Adipose tissue (tissue), 3 donors: Measurements from ENCODE around the gene KATNB1. TPM values are rescaled to one million over a fixed set of nuclear protein-coding genes. Genes with fewer than 3 reads are reported as not detected.

Experiments used
- H3K27ac ChIP-seq: one replicate; pipeline ENCODE4 v1.5.1; 2013; ENCODE audit warnings: low read depth, low read length
- WGBS, 3 donors: extraction: QIAGEN DNeasy Blood & Tissue Kit; methylation state at CpG; one replicate each; pipeline ENCODE4 v1.1.7; 2013; 5-methylcytosine and 5-hydroxymethylcytosine counted together
- polyA plus RNA-seq, 3 donors: library from polyadenylated mRNA; stranded (reverse); fragments of 200-250 nt; gene quantifications; one replicate each; pipeline ENCODE4 v1.2.3, GENCODE V29; 2013
- donor health status: healthy with polysubstance abuse.
- donor health status: Bipolar disorder and iron deficiency.
- donor health status: healthy.

Gene KATNB1
- polyA plus RNA-seq, 3 donors = 11.4 to 16.5 (median 15.0) TPM

DNA sequence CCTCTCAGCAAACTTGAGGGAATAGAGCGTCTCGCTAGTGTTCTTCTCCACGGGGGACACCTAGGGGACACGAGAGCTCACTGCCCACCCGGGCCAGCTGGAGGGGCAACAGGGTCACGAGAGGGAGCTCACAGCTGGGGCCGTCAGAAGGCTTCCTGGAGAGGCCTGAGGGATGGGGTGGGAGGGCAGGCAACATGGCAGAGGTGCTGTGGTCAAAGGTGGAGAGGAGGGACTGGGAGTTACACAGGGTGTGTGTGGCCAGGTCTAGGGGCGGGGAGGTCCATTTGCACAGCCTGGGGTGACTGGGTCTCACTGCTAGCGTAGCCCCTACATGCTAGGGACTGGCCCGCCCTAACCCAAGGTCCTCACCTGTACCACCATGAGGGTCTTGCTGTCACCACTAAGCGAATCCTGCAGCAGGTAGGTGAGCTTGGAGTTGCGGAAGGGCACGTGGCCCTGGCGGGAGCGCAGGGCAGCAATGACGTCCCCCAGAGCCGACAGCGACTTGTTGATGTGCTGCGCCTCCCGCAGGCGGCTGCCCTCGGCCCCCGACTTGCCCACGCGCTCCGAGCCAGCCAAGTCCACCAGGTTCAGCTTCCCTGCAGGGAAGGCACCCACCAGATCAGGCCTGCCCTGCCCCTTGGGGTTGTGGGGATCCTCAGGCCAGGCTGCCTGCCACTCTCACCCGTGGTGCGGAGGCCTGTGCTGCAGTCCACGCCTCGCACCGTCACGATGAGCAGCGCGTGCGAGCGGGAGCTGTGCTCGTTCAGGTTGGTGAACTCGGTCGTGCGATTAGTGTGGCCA is 25.0 kb downstream of the KATNB1 start:
- no peak overlapping the region for H3K27ac ChIP-seq
- 89 to 93% (median 91%) methylated on average over 39 to 40 of the region's 40 CpGs for WGBS, 3 donors

DNA sequence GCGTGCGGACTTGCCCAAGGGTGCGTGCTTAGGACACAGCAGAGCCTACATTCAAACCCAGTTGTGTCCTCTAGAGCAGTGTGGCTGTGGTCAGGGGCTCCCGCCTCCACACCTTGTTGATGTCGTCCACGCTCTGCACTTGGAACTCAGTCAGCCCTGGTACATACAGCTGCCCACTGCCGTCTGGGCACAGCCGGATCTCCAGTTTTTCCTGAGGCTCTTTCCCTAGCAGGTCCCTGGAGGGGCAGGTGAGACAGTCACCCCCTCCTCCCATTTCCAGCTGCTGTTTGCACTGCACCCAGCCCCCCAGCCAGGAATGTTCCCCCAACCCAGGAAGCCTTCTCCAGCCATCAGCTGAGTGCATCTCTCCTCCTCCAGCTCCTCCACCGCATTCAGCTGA is 25.7 kb downstream of the KATNB1 start:
- 80 to 85% (median 81%) methylated on average over 9 of the region's 9 CpGs for WGBS, 3 donors
- H3K27ac ChIP-seq = no peak overlapping the region

GRCh38 chr16:57761957-57762356 is 26.4 kb downstream of the KATNB1 start:
- no peak overlapping the region for H3K27ac ChIP-seq
- WGBS, 3 donors = 92 to 94% (median 94%) methylated on average over 12 of the region's 12 CpGs

DNA sequence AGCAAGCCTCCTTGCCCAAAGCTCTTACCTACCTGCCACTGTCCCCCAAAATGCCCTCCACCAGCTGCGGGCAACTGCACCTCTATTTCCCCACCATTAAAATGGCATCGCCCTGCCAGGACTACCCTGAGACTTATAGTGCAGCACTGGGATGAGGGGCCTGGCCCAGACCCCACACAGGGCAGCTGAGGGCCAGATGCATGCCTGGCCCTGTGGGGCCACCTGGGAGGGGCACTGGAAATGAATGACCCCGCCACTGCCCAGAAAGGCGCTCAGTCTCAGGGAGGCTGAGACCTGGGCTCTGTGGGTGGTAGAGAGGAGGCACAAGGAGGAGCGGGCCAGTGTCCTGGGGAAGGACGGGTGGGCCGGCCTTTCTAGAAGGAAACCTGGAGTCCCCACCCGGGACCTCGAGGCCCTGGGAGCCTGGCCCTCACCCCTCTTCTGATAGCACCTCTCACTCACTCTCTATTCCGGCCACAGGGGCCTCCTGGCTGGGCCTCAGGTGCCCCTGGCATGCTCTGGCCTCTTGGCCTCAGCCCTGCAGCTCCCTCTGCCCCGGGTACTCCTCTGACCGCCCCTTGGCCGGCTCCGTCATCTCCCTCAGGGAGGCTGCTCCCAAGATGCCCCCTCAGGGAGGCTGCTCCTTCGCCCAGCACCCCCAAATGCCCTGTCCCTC is 26.9 kb downstream of the KATNB1 start:
- WGBS, 3 donors = 75 to 89% (median 79%) methylated on average over 15 of the region's 15 CpGs

DNA sequence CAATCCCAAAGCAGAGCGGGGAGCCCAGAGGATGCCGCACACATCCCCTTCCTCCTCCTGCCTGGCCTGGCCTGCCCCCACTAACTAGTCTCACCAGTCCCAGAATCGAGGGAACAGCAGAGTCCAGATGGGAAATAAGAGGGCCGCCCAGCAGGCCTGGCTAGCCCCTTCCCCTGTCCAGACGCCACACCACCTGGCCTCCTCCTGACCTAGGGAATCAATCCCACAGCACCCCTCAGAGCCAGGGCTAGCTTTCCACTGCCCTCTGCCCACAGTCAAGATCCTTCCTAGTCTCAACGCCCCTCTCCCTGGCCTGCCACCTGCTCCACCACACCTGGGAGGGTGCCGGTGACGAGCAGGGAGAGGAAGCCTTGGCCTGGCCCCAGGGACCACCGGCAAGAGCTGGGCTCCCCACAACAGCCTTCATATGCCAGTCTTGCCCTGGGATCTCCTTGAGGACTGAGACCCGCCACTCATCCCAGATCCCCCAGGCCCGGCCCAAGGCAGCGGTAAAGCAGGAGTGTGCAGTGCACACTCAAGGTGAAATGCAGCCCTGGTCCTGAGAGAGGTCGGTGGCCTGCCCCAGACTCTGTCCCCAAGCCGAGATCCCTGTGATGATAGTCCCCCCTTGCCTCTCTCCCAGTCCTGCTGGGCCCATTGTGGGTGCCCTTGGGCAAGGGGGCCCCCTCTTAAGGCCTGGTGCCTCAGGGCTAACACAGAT is 27.9 kb downstream of the KATNB1 start:
- no peak overlapping the region for H3K27ac ChIP-seq
- 85 to 95% (median 90%) methylated on average over 13 to 14 of the region's 14 CpGs for WGBS, 3 donors

More for the DNA sequence above, 26.9 kb downstream of the KATNB1 start:
- H3K27ac ChIP-seq = no peak overlapping the region

GRCh38 chr16:57764006-57764340 is 28.4 kb downstream of the KATNB1 start:
- WGBS, 3 donors = 94% methylated on average over 8 to 9 of the region's 9 CpGs
- H3K27ac ChIP-seq = no peak overlapping the region

DNA sequence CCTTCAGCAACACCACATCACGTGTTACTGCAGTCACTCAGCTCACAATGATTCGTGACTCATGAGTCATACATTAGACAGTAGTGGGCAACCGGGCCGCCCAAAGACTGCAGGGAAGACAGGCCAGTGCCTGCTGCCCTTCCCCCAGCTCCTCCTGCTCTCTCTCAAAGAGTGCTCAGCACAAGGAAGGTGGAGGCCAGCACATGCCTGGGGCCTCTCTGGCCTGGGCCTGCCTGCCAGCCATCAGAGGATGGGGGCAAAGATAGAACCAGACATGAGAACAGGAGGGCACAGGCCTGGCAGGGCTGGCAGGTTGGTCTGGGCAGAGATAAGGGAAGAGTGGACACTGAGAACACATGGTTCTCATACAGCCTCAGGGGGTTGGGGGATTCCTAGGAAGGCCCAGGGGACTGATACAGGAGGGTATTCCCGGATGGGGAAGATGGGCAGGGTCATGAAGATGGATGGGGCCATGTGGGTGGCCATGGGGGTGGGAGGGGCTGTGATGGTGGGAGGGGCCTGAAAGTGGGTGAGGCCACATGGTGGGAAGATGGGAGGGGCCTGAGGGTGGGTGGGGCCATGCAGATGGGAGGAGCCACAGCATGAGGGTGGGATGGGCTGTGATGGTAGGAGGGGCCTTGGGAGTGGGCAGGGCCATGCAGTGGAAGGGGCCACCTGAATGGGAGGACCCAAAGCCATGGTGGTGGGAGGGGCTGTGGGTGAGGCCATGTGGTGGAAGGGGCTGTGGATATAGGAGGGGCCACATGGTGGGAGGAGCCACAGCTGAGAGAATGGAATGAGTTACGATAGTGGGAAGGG is 29.0 kb downstream of the KATNB1 start:
- whole genome bisulfite sequencing, 3 donors = 70 to 76% (median 70%) methylated on average over 6 of the region's 6 CpGs
- H3K27ac ChIP-seq = no peak overlapping the region

DNA sequence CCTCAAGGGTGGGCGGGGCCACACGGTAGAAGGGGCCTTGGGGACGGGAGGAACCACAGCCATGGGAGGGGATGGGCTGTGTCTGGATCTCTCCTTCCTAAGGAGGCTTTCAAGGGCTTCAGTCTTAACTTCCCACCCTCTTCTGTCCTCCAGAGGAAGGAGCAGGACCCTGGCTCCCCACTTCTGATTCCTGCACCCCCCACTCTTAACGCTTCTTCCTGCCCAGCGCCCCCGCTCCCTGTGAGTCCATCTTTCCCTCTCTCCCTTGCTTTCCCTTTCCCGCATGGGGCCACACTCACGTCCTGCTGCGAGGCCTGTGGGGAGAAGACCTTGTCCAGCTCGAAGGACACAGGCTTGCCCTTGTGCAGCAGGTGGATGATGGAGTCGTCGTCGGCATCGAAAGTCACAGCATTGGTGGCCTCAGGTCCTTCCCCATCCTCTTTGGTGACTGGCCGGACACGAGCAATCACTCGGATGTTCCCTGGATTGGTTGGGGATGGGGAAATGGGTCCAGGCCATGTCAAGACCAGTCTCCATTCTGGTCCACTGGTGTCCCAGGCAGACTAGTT is 29.7 kb downstream of the KATNB1 start:
- 91 to 95% (median 94%) methylated on average over 15 to 17 of the region's 17 CpGs for WGBS, 3 donors
- no peak overlapping the region for H3K27ac ChIP-seq

DNA sequence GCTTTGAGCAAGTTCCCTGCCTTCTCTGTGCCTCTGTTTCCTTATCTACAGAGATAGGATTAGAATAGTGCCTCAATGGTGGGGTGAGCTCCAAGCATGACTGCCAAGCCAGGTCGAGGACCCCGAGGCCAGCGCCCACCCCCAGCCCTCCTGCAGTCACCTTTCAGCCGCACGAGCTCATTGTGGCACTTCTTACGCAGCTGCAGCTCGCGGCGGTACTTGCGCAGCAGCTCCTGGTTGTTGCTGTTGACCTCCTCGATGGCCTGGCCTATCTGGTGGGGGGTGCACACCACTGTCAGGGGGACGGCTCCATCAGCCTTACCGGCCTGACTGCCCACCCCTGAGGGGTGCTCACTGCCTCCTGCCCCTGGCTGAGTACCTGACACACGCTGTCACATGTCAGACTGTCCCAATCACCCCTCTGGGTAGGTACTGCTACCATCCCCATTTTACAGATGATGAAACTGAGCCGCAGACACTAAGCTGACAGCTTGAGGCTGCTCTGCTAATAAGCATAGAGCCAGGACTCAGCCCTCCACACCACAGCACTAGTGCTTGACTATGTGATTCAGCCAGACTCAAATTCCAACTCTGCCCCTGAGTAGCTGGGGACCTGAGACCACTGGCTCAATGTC is 31.3 kb downstream of the KATNB1 start:
- WGBS, 3 donors = 92 to 94% (median 93%) methylated on average over 11 to 15 of the region's 15 CpGs
- H3K27ac ChIP-seq = no peak overlapping the region

DNA sequence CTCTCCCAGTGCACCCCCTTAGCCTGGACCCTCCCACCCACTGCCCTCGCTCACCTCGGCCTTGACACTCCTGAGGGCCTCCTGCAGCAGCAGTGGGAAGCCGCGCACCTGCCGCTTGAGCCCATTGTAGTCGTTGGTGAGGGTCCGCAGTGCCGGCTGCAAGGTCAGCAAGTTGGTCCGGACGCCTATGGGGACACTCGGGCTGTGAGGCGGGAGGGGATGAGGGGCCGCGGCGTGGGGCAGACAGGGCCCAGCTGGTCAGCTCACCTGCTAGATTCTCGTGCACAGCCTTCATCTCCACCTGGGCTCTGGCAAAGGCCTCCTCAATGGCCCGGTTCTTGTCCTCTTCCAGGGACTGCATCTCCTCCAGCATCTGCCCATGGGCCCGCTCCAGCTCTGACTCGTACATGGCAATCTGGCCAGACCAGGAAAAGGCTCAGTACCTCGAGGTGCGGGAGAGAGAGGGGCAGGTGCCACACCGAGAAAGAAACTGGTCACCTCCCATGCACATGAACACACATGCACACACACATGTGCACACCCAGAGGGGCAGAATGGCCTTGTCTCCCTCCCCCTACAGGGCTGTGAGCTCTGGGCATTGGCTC is 34.1 kb downstream of the KATNB1 start:
- no peak overlapping the region for H3K27ac ChIP-seq
- 75 to 95% (median 95%) methylated on average over 21 to 22 of the region's 22 CpGs for WGBS, 3 donors

DNA sequence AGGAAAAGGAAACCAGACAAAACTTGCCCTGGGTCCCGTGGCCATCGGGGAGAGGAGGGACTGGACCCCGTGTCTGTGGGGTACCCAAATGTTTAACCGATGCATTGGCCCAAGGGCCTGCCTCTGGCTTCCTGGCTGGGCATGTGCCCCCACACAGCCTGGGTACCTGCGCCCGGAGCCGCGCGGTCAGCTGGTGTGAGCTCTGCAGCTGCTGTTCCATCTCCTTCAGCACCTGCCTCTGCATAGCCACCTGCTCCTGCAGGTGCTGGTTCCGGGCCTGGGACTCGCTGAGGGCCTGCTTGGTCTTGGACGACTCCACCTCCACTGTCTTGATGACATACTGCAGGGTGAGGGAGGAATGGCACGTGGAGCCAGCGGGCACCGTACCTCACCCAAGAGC is 34.8 kb downstream of the KATNB1 start:
- WGBS, 3 donors = 84 to 96% (median 94%) methylated on average over 15 of the region's 15 CpGs
- no peak overlapping the region for H3K27ac ChIP-seq

- H3K27ac ChIP-seq = no peak overlapping the region
- WGBS, 3 donors = 87 to 94% (median 94%) methylated on average over 25 to 26 of the region's 26 CpGs
These were observed 35.7 kb downstream of the KATNB1 start for GRCh38 chr16:57771141-57771785.

- WGBS, 3 donors = 56 to 85% (median 78%) methylated on average over 11 of the region's 11 CpGs
These were observed 37.4 kb downstream of the KATNB1 start for GRCh38 chr16:57773019-57773418.

DNA sequence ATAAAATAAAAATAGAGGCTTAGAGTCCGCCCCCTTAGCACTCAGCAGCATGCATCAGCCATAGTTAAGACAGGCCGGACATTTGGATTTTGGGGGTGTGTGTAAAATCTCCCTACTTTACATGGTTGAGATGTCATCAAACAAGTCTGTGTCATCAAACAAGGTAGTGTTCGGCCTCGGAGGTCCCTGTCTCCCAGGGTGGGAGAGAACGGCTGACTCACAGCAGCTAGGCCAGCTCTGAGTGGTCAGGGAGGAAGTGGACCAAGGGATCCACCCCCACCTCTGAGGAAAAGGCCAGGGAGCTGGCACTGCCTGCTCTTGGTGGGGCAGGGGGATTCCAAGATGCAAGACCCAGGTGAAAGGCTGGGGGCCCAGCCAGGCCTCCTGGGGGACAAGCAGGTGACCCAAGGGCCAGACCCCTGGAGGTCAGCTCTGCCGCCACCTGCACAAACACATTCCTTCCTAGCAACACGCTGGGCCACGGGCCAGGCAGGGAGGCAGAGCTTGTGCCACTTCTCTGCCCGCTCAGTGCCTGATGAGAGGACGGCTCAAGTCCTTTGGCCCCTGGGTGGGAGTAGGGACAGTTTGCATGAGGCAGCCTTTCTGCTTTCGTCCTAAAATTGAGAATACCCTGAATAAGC is 38.2 kb downstream of the KATNB1 start:
- 41 to 91% (median 90%) methylated on average over 11 of the region's 11 CpGs for WGBS, 3 donors
- H3K27ac ChIP-seq = no peak overlapping the region

More at GRCh38 chr16:57773019-57773418, 37.4 kb downstream of the KATNB1 start:
- no peak overlapping the region for H3K27ac ChIP-seq

DNA sequence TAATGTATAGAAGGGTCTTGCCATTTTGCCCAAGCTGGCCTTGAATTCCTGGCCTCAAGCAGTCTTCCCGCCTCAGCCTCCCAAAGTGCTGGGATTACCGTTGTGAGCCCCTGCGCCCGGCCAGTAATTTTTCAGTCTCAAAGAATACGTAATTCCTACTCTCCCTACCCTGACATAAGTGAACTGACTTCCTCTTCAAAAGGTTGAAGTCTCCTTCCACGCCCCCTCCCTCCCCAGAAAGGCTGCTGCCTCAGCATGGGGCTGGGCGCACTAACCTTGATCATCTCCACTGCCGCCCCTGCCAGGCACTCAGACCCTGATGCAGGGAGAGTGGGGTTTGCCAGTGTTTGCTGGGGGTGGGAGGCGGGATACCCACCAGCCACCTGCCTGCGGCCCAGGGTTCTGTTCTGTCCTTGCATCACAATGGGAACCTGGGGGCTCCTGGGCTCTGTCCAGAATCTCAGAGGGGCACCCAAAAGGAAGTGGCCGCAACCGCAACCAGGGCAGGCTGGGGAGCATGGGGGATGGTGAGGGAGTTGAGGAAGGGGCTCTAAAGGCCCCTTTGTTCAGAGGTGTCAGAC is 39.2 kb downstream of the KATNB1 start:
- no peak overlapping the region for H3K27ac ChIP-seq
- 83 to 89% (median 89%) methylated on average over 12 of the region's 12 CpGs for WGBS, 3 donors
